Neutrophil (primary cell): Measurements from ENCODE around the gene CCDC136.

Experiments
- H3K27ac ChIP-seq: fragments of 200-600 bp; sonication (generic); 2 replicates; pipeline ENCODE4 v1.5.1; 2016; ENCODE audit warnings: mild to moderate bottlenecking, moderate library complexity
- H3K27me3 ChIP-seq: fragments of 200-600 bp; sonication (generic); 2 replicates; pipeline ENCODE4 v1.6.0; 2016; ENCODE audit warnings: mild to moderate bottlenecking
- H3K36me3 ChIP-seq: fragments of 200-600 bp; sonication (generic); 2 replicates; pipeline ENCODE4 v1.5.1; 2017
- H3K4me1 ChIP-seq, 2 experiments: fragments of 200-600 bp in 1 of 2; sonication (generic) in 1 of 2; 1 replicate in 1 of 2; 2 replicates in 1 of 2; pipeline versions ENCODE4 v1.5.1 to v1.6.1; 2013 to 2016; ENCODE audit warnings: low read depth in 1 of 2, low read length in 1 of 2, mild to moderate bottlenecking in 1 of 2, moderate library complexity in 1 of 2; ENCODE audit not compliant: control insufficient read depth in 1 of 2, insufficient read depth in 1 of 2
- H3K4me3 ChIP-seq, 2 experiments: fragments of 200-600 bp in 1 of 2; sonication (generic) in 1 of 2; 1 replicate in 1 of 2; 2 replicates in 1 of 2; pipeline ENCODE4 v1.5.1; 2013 to 2016; ENCODE audit warnings: low read depth in 1 of 2, low read length in 1 of 2, mild to moderate bottlenecking in 1 of 2, moderate library complexity in 1 of 2
- H3K9me3 ChIP-seq: fragments of 200-600 bp; sonication (generic); 2 replicates; pipeline ENCODE4 v1.5.1; 2016
- TF ChIP-seq, protein P1 (sequence below): fragments of 200-600 bp; sonication (generic); IDR thresholded peaks from 2 replicates; pipeline ENCODE4 v1.5.1; 2016; ENCODE audit warnings: antibody characterized with exemption

CCDC136 gene

GRCh38 chr7:128858380-128859231, 66.8 kb downstream of the CCDC136 start:
- Histone ChIP-seq H3K27ac (no peak overlapping the region), H3K36me3 (no peaks in the 10 kb centered on the region), H3K9me3 (no peaks in the 10 kb centered on the region), H3K4me3 (no peak overlapping the region), H3K4me1 (peaks cover 12 to 13% of the 10 kb centered on the region in 2 experiments), H3K27me3 (peaks cover 18% of the 10 kb centered on the region)
- TF ChIP-seq, protein P1, sequence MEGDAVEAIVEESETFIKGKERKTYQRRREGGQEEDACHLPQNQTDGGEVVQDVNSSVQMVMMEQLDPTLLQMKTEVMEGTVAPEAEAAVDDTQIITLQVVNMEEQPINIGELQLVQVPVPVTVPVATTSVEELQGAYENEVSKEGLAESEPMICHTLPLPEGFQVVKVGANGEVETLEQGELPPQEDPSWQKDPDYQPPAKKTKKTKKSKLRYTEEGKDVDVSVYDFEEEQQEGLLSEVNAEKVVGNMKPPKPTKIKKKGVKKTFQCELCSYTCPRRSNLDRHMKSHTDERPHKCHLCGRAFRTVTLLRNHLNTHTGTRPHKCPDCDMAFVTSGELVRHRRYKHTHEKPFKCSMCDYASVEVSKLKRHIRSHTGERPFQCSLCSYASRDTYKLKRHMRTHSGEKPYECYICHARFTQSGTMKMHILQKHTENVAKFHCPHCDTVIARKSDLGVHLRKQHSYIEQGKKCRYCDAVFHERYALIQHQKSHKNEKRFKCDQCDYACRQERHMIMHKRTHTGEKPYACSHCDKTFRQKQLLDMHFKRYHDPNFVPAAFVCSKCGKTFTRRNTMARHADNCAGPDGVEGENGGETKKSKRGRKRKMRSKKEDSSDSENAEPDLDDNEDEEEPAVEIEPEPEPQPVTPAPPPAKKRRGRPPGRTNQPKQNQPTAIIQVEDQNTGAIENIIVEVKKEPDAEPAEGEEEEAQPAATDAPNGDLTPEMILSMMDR: no peak

DNA sequence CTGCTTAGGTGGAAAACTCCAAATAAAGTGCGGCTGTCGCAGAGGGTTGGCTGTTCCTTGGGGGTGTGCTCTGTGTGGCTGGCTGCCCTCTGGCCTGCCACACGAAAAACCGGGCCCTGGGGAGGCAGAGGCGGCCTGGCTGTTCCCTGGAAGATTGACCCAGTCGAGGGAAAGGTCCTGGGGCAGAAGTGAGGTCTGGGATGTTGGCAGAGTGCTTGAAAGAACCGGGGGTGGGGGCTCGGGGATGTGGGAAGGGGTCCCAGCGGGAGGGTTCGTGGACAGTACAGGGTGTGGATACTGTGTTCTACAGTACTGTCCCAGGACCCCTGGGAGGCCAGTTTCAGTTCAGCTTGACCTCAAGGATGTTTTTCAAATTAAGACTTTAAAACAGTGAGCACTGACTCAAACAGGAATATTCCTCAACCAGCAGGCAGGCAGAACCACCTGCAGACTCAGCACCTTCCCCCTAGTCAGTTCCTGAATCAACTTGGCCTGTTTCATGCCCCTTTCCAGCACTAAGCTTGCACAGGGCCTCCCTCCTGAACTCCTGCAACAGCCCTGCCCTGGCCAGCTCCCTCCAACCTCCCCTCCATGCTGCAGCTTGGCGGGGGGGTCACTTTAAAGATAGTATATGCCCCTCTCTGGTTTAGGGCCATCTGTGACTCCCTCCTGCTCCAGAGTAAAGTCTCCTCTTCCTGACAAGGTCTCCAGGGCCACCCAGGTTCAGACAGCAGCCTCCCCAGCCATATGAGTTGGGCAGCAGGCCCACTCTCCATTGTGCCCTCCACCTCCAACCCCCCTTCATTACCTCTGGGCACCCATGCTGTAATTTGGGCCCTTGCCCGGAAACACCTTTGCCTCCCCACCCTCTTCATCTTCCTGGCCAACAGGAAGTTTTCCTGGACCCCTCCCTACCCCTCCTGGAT, 67.7 kb downstream of the CCDC136 start:
- H3K36me3 ChIP-seq: no peaks in the 10 kb centered on the region
- H3K4me1 ChIP-seq: peaks cover 16 to 17% of the 10 kb centered on the region in 2 experiments
- TF ChIP-seq, protein P1: no peak
- no peak overlapping the region for H3K27ac ChIP-seq
- peaks cover 9% of the 10 kb centered on the region for H3K27me3 ChIP-seq
- H3K4me3 ChIP-seq: no peak overlapping the region
- no peaks in the 10 kb centered on the region for H3K9me3 ChIP-seq

- Histone ChIP-seq H3K4me1 (peaks cover 16 to 17% of the 10 kb centered on the region in 2 experiments), H3K36me3 (peaks cover 6% of the 10 kb centered on the region), H3K4me3 (no peak overlapping the region), H3K27ac (no peak overlapping the region), H3K9me3 (no peaks in the 10 kb centered on the region), H3K27me3 (peaks cover 2% of the 10 kb centered on the region)
- TF ChIP-seq, protein P1: no peak
Measured at GRCh38 chr7:128860158-128861073, 68.6 kb downstream of the CCDC136 start.

- peak overlapping the region; percentile 87 for H3K27ac ChIP-seq
- peaks cover 16 to 17% of the 10 kb centered on the region in 2 experiments for H3K4me1 ChIP-seq
- TF ChIP-seq, protein P1: no peak
- peaks cover 20% of the 10 kb centered on the region for H3K36me3 ChIP-seq
- no peaks in the 10 kb centered on the region for H3K9me3 ChIP-seq
- H3K27me3 ChIP-seq: no peaks in the 10 kb centered on the region
- peak overlapping the region; percentile 81 to 93 for H3K4me3 ChIP-seq
Measured at GRCh38 chr7:128861957-128862570, 70.3 kb downstream of the CCDC136 start.
